H9 (cell line): ENCODE measurements around the gene TSGA10. TPM values are rescaled to one million over a fixed set of nuclear protein-coding genes. Genes with fewer than 3 reads are reported as not detected.

Experiments
- DNase-seq: peaks from one replicate; pipeline ENCODE4 v3.0.0-alpha.2; 2017
- H2AFZ ChIP-seq: one replicate; pipeline ENCODE4 v1.6.1; 2013; ENCODE audit warnings: mild to moderate bottlenecking, low read length, control low read depth, moderate library complexity
- H2AK5ac ChIP-seq: 2 replicates; pipeline ENCODE4 v1.6.1; 2013; ENCODE audit warnings: low read length, control low read depth, mixed read lengths; ENCODE audit not compliant: insufficient read length
- H2BK120ac ChIP-seq: one replicate; pipeline ENCODE4 v1.6.1; 2013; ENCODE audit warnings: low read depth, mild to moderate bottlenecking, low read length, control low read depth, inconsistent platforms; ENCODE audit not compliant: poor library complexity, severe bottlenecking
- H2BK12ac ChIP-seq: 2 replicates; pipeline ENCODE4 v1.6.1; 2013; ENCODE audit warnings: low read length, control low read depth, mixed read lengths, low read depth; ENCODE audit not compliant: insufficient read length
- H2BK15ac ChIP-seq: 2 replicates; pipeline ENCODE4 v1.6.1; 2013; ENCODE audit warnings: low read depth, low read length, control low read depth
- H2BK20ac ChIP-seq: one replicate; pipeline ENCODE4 v1.6.1; 2013; ENCODE audit warnings: low read depth, mild to moderate bottlenecking, low read length, control low read depth, inconsistent platforms; ENCODE audit not compliant: poor library complexity, severe bottlenecking
- H2BK5ac ChIP-seq: 2 replicates; pipeline ENCODE4 v1.6.1; 2013; ENCODE audit warnings: low read length, control low read depth, mixed read lengths; ENCODE audit not compliant: insufficient read length
- H3K14ac ChIP-seq: 2 replicates; pipeline ENCODE4 v1.6.1; 2013; ENCODE audit warnings: low read length, control low read depth; ENCODE audit not compliant: insufficient read depth
- H3K18ac ChIP-seq: 2 replicates; pipeline ENCODE4 v1.6.1; 2013; ENCODE audit warnings: low read depth, mild to moderate bottlenecking, mixed read lengths, low read length, control low read depth; ENCODE audit not compliant: insufficient read length
- H3K23ac ChIP-seq: 2 replicates; pipeline ENCODE4 v1.6.1; 2013; ENCODE audit warnings: low read length, control low read depth, mixed read lengths, low read depth; ENCODE audit not compliant: insufficient read length
- H3K23me2 ChIP-seq: 2 replicates; pipeline ENCODE4 v1.6.1; 2013; ENCODE audit warnings: low read depth, mild to moderate bottlenecking, mixed read lengths, low read length, control low read depth; ENCODE audit not compliant: insufficient read length, poor library complexity, severe bottlenecking
- H3K27ac ChIP-seq: 2 replicates; pipeline ENCODE4 v1.5.1; 2013; ENCODE audit warnings: low read length, control low read depth, mixed read lengths, low read depth; ENCODE audit not compliant: insufficient read length
- H3K27me3 ChIP-seq: 2 replicates; pipeline ENCODE4 v1.6.1; 2013; ENCODE audit warnings: low read length, control low read depth, inconsistent platforms; ENCODE audit not compliant: insufficient read depth
- H3K4ac ChIP-seq: 2 replicates; pipeline ENCODE4 v1.6.1; 2013; ENCODE audit warnings: low read depth, mild to moderate bottlenecking, control low read depth, inconsistent platforms, low read length, moderate library complexity
- H3K4me1 ChIP-seq: 2 replicates; pipeline ENCODE4 v1.6.1; 2013; ENCODE audit warnings: low read length, control low read depth, inconsistent platforms; ENCODE audit not compliant: insufficient read depth
- H3K4me2 ChIP-seq: 2 replicates; pipeline ENCODE4 v1.6.1; 2013; ENCODE audit warnings: low read length, control low read depth, mixed read lengths; ENCODE audit not compliant: insufficient read length, insufficient read depth
- H3K56ac ChIP-seq: 2 replicates; pipeline ENCODE4 v1.6.1; 2013; ENCODE audit warnings: low read depth, mild to moderate bottlenecking, mixed read lengths, low read length, control low read depth; ENCODE audit not compliant: insufficient read length
- H3K79me1 ChIP-seq: 2 replicates; pipeline ENCODE4 v1.6.1; 2013; ENCODE audit warnings: low read depth, mild to moderate bottlenecking, moderate library complexity, low read length, control low read depth, inconsistent platforms; ENCODE audit not compliant: insufficient read depth, poor library complexity, severe bottlenecking
- H3K79me2 ChIP-seq: 2 replicates; pipeline ENCODE4 v1.6.1; 2013; ENCODE audit warnings: low read length, control low read depth, inconsistent platforms; ENCODE audit not compliant: insufficient read depth
- H3K9ac ChIP-seq: 2 replicates; pipeline ENCODE4 v1.6.1; 2013; ENCODE audit warnings: low read length, control low read depth, mixed read lengths; ENCODE audit not compliant: insufficient read length; ENCODE audit errors: extremely low read depth
- H3K9me3 ChIP-seq: one replicate; pipeline ENCODE4 v1.6.1; 2013; ENCODE audit warnings: low read depth, low read length, inconsistent platforms; ENCODE audit not compliant: control insufficient read depth
- H3T11ph ChIP-seq: one replicate; pipeline ENCODE4 v1.6.1; 2013; ENCODE audit warnings: mild to moderate bottlenecking, low read length, control low read depth, inconsistent platforms
- H4K20me1 ChIP-seq: one replicate; pipeline ENCODE4 v1.6.1; 2013; ENCODE audit not compliant: control insufficient read depth, insufficient read length, insufficient read depth
- H4K5ac ChIP-seq: 2 replicates; pipeline ENCODE4 v1.6.1; 2013; ENCODE audit warnings: low read depth, mild to moderate bottlenecking, mixed read lengths, low read length, control low read depth; ENCODE audit not compliant: insufficient read length
- H4K8ac ChIP-seq: replicated peaks from 2 replicates; pipeline ENCODE4 v1.6.1; 2013; ENCODE audit warnings: low read length, control low read depth, mixed read lengths, low read depth; ENCODE audit not compliant: insufficient read length
- H4K91ac ChIP-seq: 2 replicates; pipeline ENCODE4 v1.6.1; 2013; ENCODE audit warnings: low read depth, mild to moderate bottlenecking, moderate library complexity, mixed read lengths, low read length, control low read depth; ENCODE audit not compliant: insufficient read length
- H3K27ac Mint-ChIP-seq, 3 experiments: 2 replicates in 2 of 3; 3 replicates in 1 of 3; pipeline ENCODE4 v1.8.0; 2020 to 2021; ENCODE audit warnings: mixed read lengths in 3 of 3, mild to moderate bottlenecking in 1 of 3, moderate library complexity in 1 of 3
- H3K27me3 Mint-ChIP-seq: 2 replicates; pipeline ENCODE4 v1.8.0; 2021; ENCODE audit warnings: low read depth, mild to moderate bottlenecking, moderate library complexity, mixed read lengths
- H3K36me3 Mint-ChIP-seq, 3 experiments: 2 replicates in 2 of 3; 3 replicates in 1 of 3; pipeline ENCODE4 v1.8.0; 2020 to 2021; ENCODE audit warnings: low read depth in 3 of 3, mixed read lengths in 3 of 3; ENCODE audit not compliant: insufficient read depth in 1 of 3
- H3K4me1 Mint-ChIP-seq, 2 experiments: 2 replicates each; pipeline ENCODE4 v1.8.0; 2020; ENCODE audit warnings: mixed read lengths in 2 of 2
- H3K4me3 Mint-ChIP-seq, 2 experiments: 2 replicates in 1 of 2; 3 replicates in 1 of 2; pipeline ENCODE4 v1.8.0; 2020 to 2021; ENCODE audit warnings: mild to moderate bottlenecking in 2 of 2, mixed read lengths in 2 of 2, moderate library complexity in 1 of 2
- H3K9me3 Mint-ChIP-seq, 2 experiments: 2 replicates in 1 of 2; 3 replicates in 1 of 2; pipeline ENCODE4 v1.8.0; 2020; ENCODE audit warnings: mild to moderate bottlenecking in 2 of 2, mixed read lengths in 2 of 2, moderate library complexity in 1 of 2
- WGBS: extraction: QIAGEN DNeasy Blood & Tissue Kit; methylation state at CpG from one replicate; pipeline ENCODE4 v1.1.7; 2013; ENCODE audit warnings: missing lambda C conversion rate, low lambda C conversion rate, mixed read lengths; ENCODE audit not compliant: insufficient read length; ENCODE audit errors: extremely low coverage; 5-methylcytosine and 5-hydroxymethylcytosine counted together
- total RNA-seq: library from RNA; stranded (reverse); gene quantifications from 2 replicates; pipeline ENCODE4 v1.2.1, GENCODE V29; 2021
- TF ChIP-seq, protein P1 (sequence below): fragments of 200-600 bp; sonication (generic); conservative IDR thresholded peaks from 3 replicates; pipeline ENCODE4 v1.8.0; 2021; ENCODE audit warnings: antibody characterized with exemption, mild to moderate bottlenecking

TSGA10 gene
- total RNA-seq, 1 experiment from 2014 or later = 6.3 TPM

DNA sequence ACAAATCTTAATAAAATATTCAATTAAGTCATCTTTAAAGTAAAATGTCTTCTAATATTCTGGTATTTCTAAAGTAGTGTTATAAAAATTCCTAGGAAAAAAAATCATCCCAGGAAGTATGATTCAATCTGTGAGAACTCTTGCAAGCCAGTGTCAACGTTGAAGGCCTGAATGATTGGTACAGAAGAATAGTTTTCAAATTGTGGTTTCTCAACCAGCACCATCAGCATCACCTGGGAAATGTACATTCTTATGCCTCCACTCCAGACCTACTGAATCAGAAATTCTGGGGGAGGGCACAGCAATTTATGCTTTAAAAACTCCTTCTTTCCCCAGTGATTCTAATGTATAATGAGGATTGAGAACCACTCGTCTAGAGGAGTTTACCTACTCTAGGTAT lies 75.5 kb downstream of the TSGA10 start:
- Histone ChIP-seq H3K23ac (no peak overlapping the region), H3K27me3 (no peaks in the 10 kb centered on the region), H3K79me1 (no peaks in the 10 kb centered on the region), H3K18ac (no peak overlapping the region), H3K9me3 (no peaks in the 10 kb centered on the region), H3K4ac (no peak overlapping the region), H3K4me2 (no peak overlapping the region), H2BK15ac (no peak overlapping the region), H3T11ph (no peak overlapping the region), H3K14ac (no peak overlapping the region), H3K4me1 (no peaks in the 10 kb centered on the region; the same call in 1 of the 2 replicates), H2BK120ac (no peak overlapping the region), H2BK12ac (no peak overlapping the region), H4K91ac (no peak overlapping the region), H2BK5ac (no peak overlapping the region), H4K8ac (no peak overlapping the region), H2AFZ (no peak overlapping the region), H3K79me2 (no peaks in the 10 kb centered on the region), H4K5ac (no peak overlapping the region), H3K27ac (no peak overlapping the region), H2AK5ac (no peak overlapping the region), H3K56ac (no peak overlapping the region), H4K20me1 (no peaks in the 10 kb centered on the region), H3K23me2 (no peaks in the 10 kb centered on the region), H3K9ac (no peak overlapping the region), H2BK20ac (no peak overlapping the region)
- no peak overlapping the region for H3K27ac Mint-ChIP-seq
- peaks cover 11 to 14% of the 10 kb centered on the region in 2 experiments for H3K4me1 Mint-ChIP-seq
- TF ChIP-seq, protein P1, sequence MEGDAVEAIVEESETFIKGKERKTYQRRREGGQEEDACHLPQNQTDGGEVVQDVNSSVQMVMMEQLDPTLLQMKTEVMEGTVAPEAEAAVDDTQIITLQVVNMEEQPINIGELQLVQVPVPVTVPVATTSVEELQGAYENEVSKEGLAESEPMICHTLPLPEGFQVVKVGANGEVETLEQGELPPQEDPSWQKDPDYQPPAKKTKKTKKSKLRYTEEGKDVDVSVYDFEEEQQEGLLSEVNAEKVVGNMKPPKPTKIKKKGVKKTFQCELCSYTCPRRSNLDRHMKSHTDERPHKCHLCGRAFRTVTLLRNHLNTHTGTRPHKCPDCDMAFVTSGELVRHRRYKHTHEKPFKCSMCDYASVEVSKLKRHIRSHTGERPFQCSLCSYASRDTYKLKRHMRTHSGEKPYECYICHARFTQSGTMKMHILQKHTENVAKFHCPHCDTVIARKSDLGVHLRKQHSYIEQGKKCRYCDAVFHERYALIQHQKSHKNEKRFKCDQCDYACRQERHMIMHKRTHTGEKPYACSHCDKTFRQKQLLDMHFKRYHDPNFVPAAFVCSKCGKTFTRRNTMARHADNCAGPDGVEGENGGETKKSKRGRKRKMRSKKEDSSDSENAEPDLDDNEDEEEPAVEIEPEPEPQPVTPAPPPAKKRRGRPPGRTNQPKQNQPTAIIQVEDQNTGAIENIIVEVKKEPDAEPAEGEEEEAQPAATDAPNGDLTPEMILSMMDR = no peak
- no peaks in the 10 kb centered on the region for H3K36me3 Mint-ChIP-seq
- no peak overlapping the region for H3K4me3 Mint-ChIP-seq
- peaks cover 1% of the 10 kb centered on the region for H3K27me3 Mint-ChIP-seq
- H3K9me3 Mint-ChIP-seq = no peaks in the 10 kb centered on the region
- DNase-seq = no peak
- WGBS = no CpG with 5 or more reads among the region's 2 CpGs
